WTC11 (cell line): Measurements from ENCODE around the gene KIF3C. TPM values are rescaled to one million over a fixed set of nuclear protein-coding genes. Genes with fewer than 3 reads are reported as not detected.
A peak's percentile ranks its signal among the peaks of the same experiment; 100 is the strongest.

Experiments used
- ATAC-seq: fragments of 200-7000 bp; cut with Tn5 transposase; 2 replicates; pipeline ENCODE4 v1.10.0; 2021; ENCODE audit warnings: mild to moderate bottlenecking, moderate library complexity
- CTCF ChIA-PET: fragments of 300-600 bp; sonication (Branson Sonifier 250); formaldehyde crosslinking; loops from one replicate; lab custom pipeline; 2021; ENCODE audit warnings: antibody characterized with exemption; lab: Charles Lee
- POLR2A ChIA-PET: fragments of 350-600 bp; sonication (Branson Sonifier 250); formaldehyde crosslinking; loops from one replicate; lab custom pipeline; 2021; ENCODE audit warnings: antibody characterized with exemption; lab: Charles Lee
- DNase-seq: peaks from one replicate; pipeline ENCODE4 v3.0.0; 2021; ENCODE audit warnings: low spot score
- H3K27ac Mint-ChIP-seq: 2 replicates; pipeline ENCODE4 v1.8.0; 2021; ENCODE audit warnings: mixed read lengths
- H3K27me3 Mint-ChIP-seq: 2 replicates; pipeline ENCODE4 v1.8.0; 2021; ENCODE audit warnings: low read depth, mild to moderate bottlenecking, moderate library complexity, mixed read lengths
- H3K36me3 Mint-ChIP-seq: 2 replicates; pipeline ENCODE4 v1.8.0; 2021; ENCODE audit warnings: mixed read lengths
- H3K4me1 Mint-ChIP-seq: 2 replicates; pipeline ENCODE4 v1.8.0; 2022; ENCODE audit warnings: mixed read lengths
- H3K4me3 Mint-ChIP-seq: 2 replicates; pipeline ENCODE4 v1.8.0; 2021; ENCODE audit warnings: mild to moderate bottlenecking, moderate library complexity, mixed read lengths
- H3K9me3 Mint-ChIP-seq: 2 replicates; pipeline ENCODE4 v1.8.0; 2021; ENCODE audit warnings: mixed read lengths
- CREB1 ChIP-seq: sonication (generic); formaldehyde crosslinking; IDR thresholded peaks from 2 replicates; pipeline ENCODE4 v1.8.0; 2023; ENCODE audit warnings: mild to moderate bottlenecking, missing genetic modification reagents
- ELF4 ChIP-seq: sonication (generic); formaldehyde crosslinking; IDR thresholded peaks from 2 replicates; pipeline ENCODE4 v1.8.1; 2022; ENCODE audit warnings: low read depth, mild to moderate bottlenecking, moderate library complexity, missing genetic modification reagents
- ESRRA ChIP-seq: sonication (generic); formaldehyde crosslinking; IDR thresholded peaks from 2 replicates; pipeline ENCODE4 v1.8.1; 2022; ENCODE audit warnings: mild to moderate bottlenecking, missing genetic modification reagents, borderline replicate concordance
- FOXJ3 ChIP-seq: sonication (generic); formaldehyde crosslinking; IDR thresholded peaks from 2 replicates; pipeline ENCODE4 v1.9.0; 2021; ENCODE audit warnings: missing genetic modification reagents, mild to moderate bottlenecking, borderline replicate concordance
- FOXK1 ChIP-seq: sonication (generic); formaldehyde crosslinking; IDR thresholded peaks from 2 replicates; pipeline ENCODE4 v1.8.0; 2022; ENCODE audit warnings: mild to moderate bottlenecking, moderate library complexity, missing genetic modification reagents
- GABPB1 ChIP-seq: sonication (generic); formaldehyde crosslinking; IDR thresholded peaks from 2 replicates; pipeline ENCODE4 v1.8.1; 2023; ENCODE audit warnings: mild to moderate bottlenecking, missing genetic modification reagents
- JAZF1 ChIP-seq: fragments of 250-450 bp; sonication (Bioruptor Pico); IDR thresholded peaks from 2 replicates; pipeline ENCODE4 v1.9.0; 2021; ENCODE audit warnings: moderate library complexity, mild to moderate bottlenecking, inconsistent platforms
- NFATC4 ChIP-seq: fragments of 250-450 bp; sonication (Bioruptor Pico); IDR thresholded peaks from 2 replicates; pipeline ENCODE4 v1.9.0; 2021; ENCODE audit warnings: mild to moderate bottlenecking
- NFYB ChIP-seq: sonication (generic); formaldehyde crosslinking; conservative IDR thresholded peaks from 2 replicates; pipeline ENCODE4 v1.8.0; 2022; ENCODE audit warnings: low read depth, missing genetic modification reagents
- NR3C1 ChIP-seq: sonication (generic); formaldehyde crosslinking; conservative IDR thresholded peaks from 2 replicates; pipeline ENCODE4 v1.8.1; 2023; ENCODE audit warnings: low read depth, mild to moderate bottlenecking, missing genetic modification reagents
- RORB ChIP-seq: fragments of 250-450 bp; sonication (Bioruptor Pico); IDR thresholded peaks from 2 replicates; pipeline ENCODE4 v1.9.0; 2021; ENCODE audit warnings: mild to moderate bottlenecking
- TCF7 ChIP-seq: sonication (generic); formaldehyde crosslinking; IDR thresholded peaks from 2 replicates; pipeline ENCODE4 v1.8.0; 2022; ENCODE audit warnings: mild to moderate bottlenecking, low read depth, missing genetic modification reagents, moderate library complexity
- TEAD4 ChIP-seq: sonication (generic); formaldehyde crosslinking; IDR thresholded peaks from 2 replicates; pipeline ENCODE4 v1.8.0; 2022; ENCODE audit warnings: mild to moderate bottlenecking, missing genetic modification reagents
- ZNF121 ChIP-seq: sonication (generic); formaldehyde crosslinking; IDR thresholded peaks from 2 replicates; pipeline ENCODE4 v1.8.0; 2023; ENCODE audit warnings: missing genetic modification reagents
- ZNF232 ChIP-seq: sonication (generic); formaldehyde crosslinking; IDR thresholded peaks from 2 replicates; pipeline ENCODE4 v1.8.0; 2022; ENCODE audit warnings: mild to moderate bottlenecking, missing genetic modification reagents
- ZNF423 ChIP-seq: fragments of 250-450 bp; sonication (Bioruptor Pico); IDR thresholded peaks from 2 replicates; pipeline ENCODE4 v2.1.2; 2022; ENCODE audit warnings: mild to moderate bottlenecking, moderate library complexity
- ZSCAN18 ChIP-seq: fragments of 250-450 bp; sonication (Bioruptor Pico); IDR thresholded peaks from 2 replicates; pipeline ENCODE4 v2.1.2; 2022; ENCODE audit warnings: mild to moderate bottlenecking, moderate library complexity
- total RNA-seq: library from RNA; stranded (reverse); gene quantifications from 3 replicates; pipeline ENCODE4 v1.2.3, GENCODE V29; 2021
- TF ChIP-seq, protein P1 (sequence below): sonication (generic); formaldehyde crosslinking; IDR thresholded peaks from 2 replicates; pipeline ENCODE4 v1.8.0; 2022; ENCODE audit warnings: mild to moderate bottlenecking, missing genetic modification reagents
- TF ChIP-seq, protein P2 (sequence below): fragments of 250-450 bp; sonication (Bioruptor Pico); IDR thresholded peaks from 2 replicates; pipeline ENCODE4 v1.9.0; 2021; ENCODE audit warnings: moderate library complexity, mild to moderate bottlenecking, inconsistent platforms, borderline replicate concordance
- TF ChIP-seq, protein P3 (sequence below): fragments of 250-450 bp; sonication (Bioruptor Pico); IDR thresholded peaks from 2 replicates; pipeline ENCODE4 v1.9.0; 2021; ENCODE audit warnings: mild to moderate bottlenecking
- TF ChIP-seq, protein P4 (sequence below): sonication (generic); formaldehyde crosslinking; IDR thresholded peaks from 2 replicates; pipeline ENCODE4 v1.8.1; 2022; ENCODE audit warnings: mild to moderate bottlenecking, missing genetic modification reagents, moderate library complexity, borderline replicate concordance

KIF3C gene
- total RNA-seq, 1 experiment from 2014 or later, result 48.1 TPM

GRCh38 chr2:25989154-25989553 is 6.9 kb upstream of the KIF3C start (continued):
- TF ChIP-seq, protein P1, sequence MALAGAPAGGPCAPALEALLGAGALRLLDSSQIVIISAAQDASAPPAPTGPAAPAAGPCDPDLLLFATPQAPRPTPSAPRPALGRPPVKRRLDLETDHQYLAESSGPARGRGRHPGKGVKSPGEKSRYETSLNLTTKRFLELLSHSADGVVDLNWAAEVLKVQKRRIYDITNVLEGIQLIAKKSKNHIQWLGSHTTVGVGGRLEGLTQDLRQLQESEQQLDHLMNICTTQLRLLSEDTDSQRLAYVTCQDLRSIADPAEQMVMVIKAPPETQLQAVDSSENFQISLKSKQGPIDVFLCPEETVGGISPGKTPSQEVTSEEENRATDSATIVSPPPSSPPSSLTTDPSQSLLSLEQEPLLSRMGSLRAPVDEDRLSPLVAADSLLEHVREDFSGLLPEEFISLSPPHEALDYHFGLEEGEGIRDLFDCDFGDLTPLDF (CRISPR knock-in tag), result no peak
- TF ChIP-seq TCF7 (CRISPR knock-in tag) (no peak), NR3C1 (CRISPR knock-in tag) (no peak), ZNF121 (no peak), CREB1 (no peak), TEAD4 (no peak)

DNA sequence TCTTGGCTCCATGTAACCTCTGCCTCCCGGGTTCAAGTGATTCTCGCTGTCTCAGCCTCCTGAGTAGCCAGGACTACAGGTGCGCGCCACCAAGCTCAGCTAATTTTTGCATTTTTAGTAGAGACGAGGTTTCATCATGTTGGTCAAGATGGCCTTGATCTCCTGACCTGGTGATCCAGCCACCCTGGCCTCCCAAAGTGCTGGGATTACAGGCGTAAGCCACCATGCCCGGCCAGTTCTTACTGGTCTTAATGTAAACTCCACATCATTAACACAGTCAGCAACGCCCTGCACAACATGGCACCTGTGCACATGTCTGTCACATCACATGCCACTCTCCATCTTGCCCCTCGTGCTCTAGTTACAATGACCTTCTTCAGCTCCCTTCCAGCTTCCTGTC is 5.8 kb upstream of the KIF3C start:
- CTCF ChIA-PET, result interaction anchor here (0.9 kb wide), 1 partner anchor 10 kb away, joined by 3 read pairs; no protein-coding TSS in a partner anchor
- Mint-ChIP-seq H3K4me3 (no peak overlapping the region), H3K9me3 (no peaks in the 10 kb centered on the region), H3K27ac (no peak overlapping the region), H3K27me3 (no peaks in the 10 kb centered on the region; the same call in 1 of the 2 replicates), H3K36me3 (no peaks in the 10 kb centered on the region), H3K4me1 (peaks cover 7% of the 10 kb centered on the region)
- no peak for DNase-seq
- no peak for ATAC-seq
- POLR2A ChIA-PET, result no interaction called here
- TF ChIP-seq GABPB1 (CRISPR knock-in tag), result 0 out of 2 replicates have a peak, but pooled peaks have one; percentile 28
- no peak for TF ChIP-seq ESRRA (CRISPR knock-in tag)

DNA sequence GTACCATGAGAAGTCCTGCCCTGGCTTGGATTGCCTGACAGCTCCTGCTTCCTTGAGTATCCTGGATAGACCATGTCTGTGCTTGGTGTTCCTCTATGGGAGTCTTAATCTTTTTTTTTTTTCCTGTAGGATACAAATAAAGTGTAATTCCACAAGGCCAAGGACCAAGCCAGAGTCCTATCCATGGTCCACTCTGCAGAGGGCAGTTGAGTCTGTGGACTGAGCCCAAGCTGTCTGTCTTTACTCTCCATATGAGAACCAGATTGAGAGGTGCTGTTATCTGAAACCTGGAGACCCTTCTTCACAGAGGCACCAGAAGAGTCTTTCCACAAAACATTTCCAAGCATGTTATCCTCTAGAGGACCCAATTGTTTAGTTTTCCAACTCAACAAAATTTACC is 1.4 kb upstream of the KIF3C start:
- Mint-ChIP-seq H3K4me1 (peaks cover 31% of the 10 kb centered on the region), H3K9me3 (no peaks in the 10 kb centered on the region), H3K4me3 (peak overlapping the region; percentile 85), H3K36me3 (peaks cover 9% of the 10 kb centered on the region), H3K27ac (no peak overlapping the region), H3K27me3 (no peaks in the 10 kb centered on the region; the same call in 1 of the 2 replicates)
- ATAC-seq, result no peak
- TF ChIP-seq FOXJ3 (CRISPR knock-in tag), result no peak
- TF ChIP-seq ZSCAN18 (CRISPR knock-in tag), result no peak
- TF ChIP-seq, protein P2, sequence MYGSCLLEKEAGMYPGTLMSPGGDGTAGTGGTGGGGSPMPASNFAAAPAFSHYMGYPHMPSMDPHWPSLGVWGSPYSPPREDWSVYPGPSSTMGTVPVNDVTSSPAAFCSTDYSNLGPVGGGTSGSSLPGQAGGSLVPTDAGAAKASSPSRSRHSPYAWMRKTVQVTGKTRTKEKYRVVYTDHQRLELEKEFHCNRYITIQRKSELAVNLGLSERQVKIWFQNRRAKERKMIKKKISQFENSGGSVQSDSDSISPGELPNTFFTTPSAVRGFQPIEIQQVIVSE, result no peak
- no peak for TF ChIP-seq ZNF232 (CRISPR knock-in tag)
- TF ChIP-seq GABPB1 (CRISPR knock-in tag), result no peak
- TF ChIP-seq, protein P3, sequence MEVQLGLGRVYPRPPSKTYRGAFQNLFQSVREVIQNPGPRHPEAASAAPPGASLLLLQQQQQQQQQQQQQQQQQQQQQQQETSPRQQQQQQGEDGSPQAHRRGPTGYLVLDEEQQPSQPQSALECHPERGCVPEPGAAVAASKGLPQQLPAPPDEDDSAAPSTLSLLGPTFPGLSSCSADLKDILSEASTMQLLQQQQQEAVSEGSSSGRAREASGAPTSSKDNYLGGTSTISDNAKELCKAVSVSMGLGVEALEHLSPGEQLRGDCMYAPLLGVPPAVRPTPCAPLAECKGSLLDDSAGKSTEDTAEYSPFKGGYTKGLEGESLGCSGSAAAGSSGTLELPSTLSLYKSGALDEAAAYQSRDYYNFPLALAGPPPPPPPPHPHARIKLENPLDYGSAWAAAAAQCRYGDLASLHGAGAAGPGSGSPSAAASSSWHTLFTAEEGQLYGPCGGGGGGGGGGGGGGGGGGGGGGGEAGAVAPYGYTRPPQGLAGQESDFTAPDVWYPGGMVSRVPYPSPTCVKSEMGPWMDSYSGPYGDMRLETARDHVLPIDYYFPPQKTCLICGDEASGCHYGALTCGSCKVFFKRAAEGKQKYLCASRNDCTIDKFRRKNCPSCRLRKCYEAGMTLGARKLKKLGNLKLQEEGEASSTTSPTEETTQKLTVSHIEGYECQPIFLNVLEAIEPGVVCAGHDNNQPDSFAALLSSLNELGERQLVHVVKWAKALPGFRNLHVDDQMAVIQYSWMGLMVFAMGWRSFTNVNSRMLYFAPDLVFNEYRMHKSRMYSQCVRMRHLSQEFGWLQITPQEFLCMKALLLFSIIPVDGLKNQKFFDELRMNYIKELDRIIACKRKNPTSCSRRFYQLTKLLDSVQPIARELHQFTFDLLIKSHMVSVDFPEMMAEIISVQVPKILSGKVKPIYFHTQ (CRISPR knock-in tag), result no peak
- TF ChIP-seq NFYB, result no peak
- TF ChIP-seq FOXK1 (CRISPR knock-in tag), result no peak
- TF ChIP-seq RORB (CRISPR knock-in tag), result no peak
- TF ChIP-seq JAZF1 (CRISPR knock-in tag), result no peak
- TF ChIP-seq, protein P4, sequence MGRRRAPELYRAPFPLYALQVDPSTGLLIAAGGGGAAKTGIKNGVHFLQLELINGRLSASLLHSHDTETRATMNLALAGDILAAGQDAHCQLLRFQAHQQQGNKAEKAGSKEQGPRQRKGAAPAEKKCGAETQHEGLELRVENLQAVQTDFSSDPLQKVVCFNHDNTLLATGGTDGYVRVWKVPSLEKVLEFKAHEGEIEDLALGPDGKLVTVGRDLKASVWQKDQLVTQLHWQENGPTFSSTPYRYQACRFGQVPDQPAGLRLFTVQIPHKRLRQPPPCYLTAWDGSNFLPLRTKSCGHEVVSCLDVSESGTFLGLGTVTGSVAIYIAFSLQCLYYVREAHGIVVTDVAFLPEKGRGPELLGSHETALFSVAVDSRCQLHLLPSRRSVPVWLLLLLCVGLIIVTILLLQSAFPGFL, result no peak
- TF ChIP-seq NFATC4, result no peak
- no peak for TF ChIP-seq ZNF423
- no peak for TF ChIP-seq ELF4
- ChIA-PET POLR2A (no interaction called here), CTCF (interaction anchor here (0.6 to 1.9 kb wide), 4 partner anchors 9 to 144 kb away, joined by 3 to 5 read pairs (median 4); no protein-coding TSS in a partner anchor)
- no peak for DNase-seq
